ENCODE measurements around the gene ZCCHC17. TPM values are rescaled to one million over a fixed set of nuclear protein-coding genes. Genes with fewer than 3 reads are reported as not detected.
A peak's percentile ranks its signal among the peaks of the same experiment; 100 is the strongest.

ZCCHC17 gene
- total RNA-seq, 2 experiments from 2014 or later, result 20.9 to 21.0 TPM

DNA sequence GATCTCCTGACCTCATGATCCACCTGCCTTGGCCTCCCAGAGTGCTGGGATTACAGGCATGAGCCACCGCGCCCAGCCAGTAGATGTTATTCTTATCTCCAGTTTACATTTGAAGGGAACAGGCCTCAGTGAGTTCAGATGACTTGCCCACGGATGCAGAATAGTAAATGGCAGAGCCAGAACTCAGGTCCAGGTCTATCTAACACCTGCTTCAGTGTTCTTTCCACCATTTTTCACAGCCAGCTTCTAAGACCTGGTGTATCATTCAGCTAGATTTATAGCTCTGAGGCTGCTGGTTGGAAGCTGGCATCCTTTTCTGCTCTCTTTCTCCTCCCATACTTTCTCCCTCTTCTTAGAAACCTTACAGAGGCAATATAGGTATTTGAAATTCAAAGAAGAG, 65.2 kb downstream of the ZCCHC17 start:
- Mint-ChIP-seq H3K4me1 (no peaks in the 10 kb centered on the region), H3K36me3 (ENCODE audit: low read depth) (peaks cover 20% of the 10 kb centered on the region), H3K9me3 (no peaks in the 10 kb centered on the region), H3K4me3 (no peak overlapping the region), H3K27me3 (no peaks in the 10 kb centered on the region), H3K27ac (no peak overlapping the region)
- DNase-seq, result no peak
- CTCF ChIA-PET, result interaction anchor here (0.9 to 1.6 kb wide), 3 partner anchors 11 to 33 kb away, joined by 3 to 5 read pairs (median 3); no protein-coding TSS in a partner anchor
- POLR2A ChIA-PET, result interaction anchor here (0.6 kb wide), 1 partner anchor 410 kb away, joined by 3 read pairs; no protein-coding TSS in a partner anchor

DNA sequence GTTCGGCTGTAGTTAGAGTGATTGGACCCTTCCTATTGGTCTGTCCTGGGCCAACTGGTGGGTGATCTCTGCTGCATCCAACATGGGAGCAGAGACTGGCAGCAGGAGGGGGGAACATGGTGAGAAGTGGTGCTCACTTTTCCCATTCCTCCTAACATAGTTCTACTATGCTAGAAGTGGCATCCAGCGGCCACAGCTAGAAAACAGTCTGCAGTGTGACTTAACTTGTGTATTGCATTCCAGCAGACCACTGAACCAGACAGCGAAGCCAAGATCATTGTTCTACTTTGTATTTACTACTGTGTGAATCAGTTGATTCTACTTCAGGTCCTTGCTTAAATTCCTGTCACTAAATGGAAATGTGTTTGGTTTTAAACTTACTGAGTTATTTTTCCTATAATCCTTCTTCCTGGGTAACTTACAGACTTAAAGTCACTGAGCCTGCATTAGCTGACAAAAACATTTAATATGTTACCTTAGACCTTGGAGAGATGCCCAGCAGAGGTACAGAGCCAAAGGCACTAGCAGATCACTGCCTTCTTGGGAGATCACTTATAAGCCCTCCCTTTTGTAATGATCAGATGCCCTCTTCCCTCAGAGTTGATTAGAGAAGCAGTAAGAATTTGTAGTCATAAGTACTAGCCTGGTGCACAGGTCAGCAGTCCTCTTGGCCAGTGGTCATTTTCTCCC, 67.9 kb downstream of the ZCCHC17 start:
- H3K4me3 Mint-ChIP-seq, result no peak overlapping the region
- no peak for DNase-seq
- ChIA-PET CTCF (no interaction called here), POLR2A (no interaction called here)
- no peaks in the 10 kb centered on the region for H3K4me1 Mint-ChIP-seq
- H3K9me3 Mint-ChIP-seq, result no peaks in the 10 kb centered on the region
- H3K27ac Mint-ChIP-seq, result no peak overlapping the region
- H3K27me3 Mint-ChIP-seq, result no peaks in the 10 kb centered on the region
- peaks cover 8% of the 10 kb centered on the region for H3K36me3 Mint-ChIP-seq (ENCODE audit: low read depth)

DNA sequence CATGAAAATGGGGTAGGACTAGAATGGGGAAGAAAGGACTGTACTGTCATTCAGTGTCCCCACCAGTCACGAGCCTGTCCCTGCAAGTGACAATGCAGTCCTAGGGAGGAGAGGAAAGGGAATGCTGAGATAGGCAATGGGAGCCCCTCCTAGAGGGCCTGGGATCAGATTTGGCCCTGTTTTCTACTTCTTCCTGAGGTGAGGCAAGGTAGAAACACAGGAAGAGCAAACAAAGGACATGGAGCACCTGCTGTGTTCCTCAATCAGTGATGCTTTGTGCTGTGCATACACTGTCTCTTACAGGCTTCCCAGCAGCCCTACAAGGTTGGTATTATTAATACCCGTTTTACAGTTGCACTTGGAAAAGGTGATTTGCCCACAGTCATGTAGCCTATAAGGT, 70.0 kb downstream of the ZCCHC17 start:
- Mint-ChIP-seq H3K9me3 (no peaks in the 10 kb centered on the region), H3K27me3 (no peaks in the 10 kb centered on the region), H3K36me3 (ENCODE audit: low read depth) (peaks cover 8% of the 10 kb centered on the region), H3K4me1 (no peaks in the 10 kb centered on the region), H3K27ac (no peak overlapping the region), H3K4me3 (no peak overlapping the region)
- ChIA-PET POLR2A (no interaction called here), CTCF (no interaction called here)
- no peak for DNase-seq

DNA sequence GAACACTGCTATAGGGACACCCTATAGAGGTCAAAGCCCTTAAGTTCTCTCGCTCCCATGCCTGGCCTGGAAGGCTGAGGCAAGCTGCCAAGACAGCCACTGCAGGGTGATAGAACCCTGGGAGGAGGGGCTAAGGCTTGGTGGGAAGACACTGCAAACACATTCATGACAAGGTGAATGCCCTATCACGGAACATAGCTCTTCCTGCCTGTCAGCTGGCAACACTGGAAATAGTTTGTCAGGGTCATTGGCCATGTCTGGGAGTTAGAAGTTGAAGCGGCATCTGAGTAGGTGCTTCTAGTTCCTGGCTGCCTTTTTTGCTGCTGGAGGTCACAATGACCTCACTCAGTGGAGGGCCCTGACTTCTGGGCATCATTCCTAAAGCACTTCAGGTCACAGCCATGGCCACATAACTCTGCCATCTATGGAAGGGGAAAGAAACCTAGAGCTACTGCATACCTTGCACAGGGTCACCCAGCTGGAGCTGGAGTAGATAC, 71.8 kb downstream of the ZCCHC17 start:
- POLR2A ChIA-PET, result no interaction called here
- no peak overlapping the region for H3K27ac Mint-ChIP-seq

DNA sequence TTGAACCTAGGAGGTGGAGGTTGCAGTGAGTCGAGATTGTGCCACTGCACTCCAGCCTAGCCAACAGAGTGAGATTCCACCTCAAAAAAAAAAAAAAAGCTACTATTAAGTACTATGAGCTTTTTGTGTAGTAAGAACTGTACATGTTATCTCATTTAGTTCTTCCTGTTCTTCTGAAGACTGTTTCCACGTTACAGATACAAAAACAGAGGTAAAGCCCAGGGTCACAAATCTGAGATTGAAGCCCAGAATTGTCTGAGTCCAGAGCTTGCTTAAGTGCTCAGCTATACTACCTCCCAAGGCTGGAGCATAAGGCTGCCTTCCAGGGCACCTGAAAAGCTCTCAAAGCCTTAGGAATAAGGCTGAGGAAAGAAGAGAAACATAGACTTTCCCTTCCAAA, 73.2 kb downstream of the ZCCHC17 start:
- no peak overlapping the region for H3K4me3 Mint-ChIP-seq
- H3K27ac Mint-ChIP-seq, result no peak overlapping the region
- ChIA-PET POLR2A (interaction anchor here (0.5 kb wide), 1 partner anchor 1887 kb away, joined by 3 read pairs; no protein-coding TSS in a partner anchor), CTCF (no interaction called here)
- peaks cover 13% of the 10 kb centered on the region for H3K4me1 Mint-ChIP-seq
- peaks cover 11% of the 10 kb centered on the region for H3K27me3 Mint-ChIP-seq
- H3K36me3 Mint-ChIP-seq (ENCODE audit: low read depth), result peaks cover 5% of the 10 kb centered on the region
- no peaks in the 10 kb centered on the region for H3K9me3 Mint-ChIP-seq
- no peak for DNase-seq

More for the DNA sequence above, 71.8 kb downstream of the ZCCHC17 start:
- CTCF ChIA-PET, result interaction anchor here (1.3 kb wide), 1 partner anchor 26 kb away, joined by 4 read pairs; no protein-coding TSS in a partner anchor
- Mint-ChIP-seq H3K4me3 (no peak overlapping the region), H3K27me3 (peaks cover 9% of the 10 kb centered on the region), H3K9me3 (no peaks in the 10 kb centered on the region), H3K36me3 (ENCODE audit: low read depth) (peaks cover 11% of the 10 kb centered on the region), H3K4me1 (peaks cover 10% of the 10 kb centered on the region)
- DNase-seq, result no peak

DNA sequence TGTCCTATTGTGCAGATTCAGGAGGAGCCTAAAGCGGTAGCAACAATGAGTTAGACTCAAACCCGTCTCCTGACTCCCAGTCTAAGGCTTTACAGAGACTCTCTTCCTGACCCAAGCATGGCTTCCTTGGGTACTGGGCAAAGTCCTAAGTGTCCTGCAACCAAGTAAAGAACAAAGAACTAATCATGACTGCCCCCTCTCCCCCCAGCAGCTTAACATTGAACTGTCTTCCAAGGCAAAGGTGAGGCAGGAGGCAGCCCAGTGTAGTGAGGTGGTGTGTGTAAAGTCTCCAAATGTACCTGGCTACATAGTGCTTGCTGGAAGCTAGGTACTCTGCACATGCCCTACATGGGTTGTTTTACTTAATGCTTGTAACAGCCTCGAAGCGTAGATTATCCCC, 73.7 kb downstream of the ZCCHC17 start:
- ChIA-PET CTCF (no interaction called here), POLR2A (no interaction called here)
- no peak for DNase-seq
- Mint-ChIP-seq H3K27me3 (peaks cover 11% of the 10 kb centered on the region), H3K27ac (no peak overlapping the region), H3K36me3 (ENCODE audit: low read depth) (peaks cover 3% of the 10 kb centered on the region), H3K4me3 (no peak overlapping the region), H3K4me1 (peaks cover 13% of the 10 kb centered on the region), H3K9me3 (no peaks in the 10 kb centered on the region)

DNA sequence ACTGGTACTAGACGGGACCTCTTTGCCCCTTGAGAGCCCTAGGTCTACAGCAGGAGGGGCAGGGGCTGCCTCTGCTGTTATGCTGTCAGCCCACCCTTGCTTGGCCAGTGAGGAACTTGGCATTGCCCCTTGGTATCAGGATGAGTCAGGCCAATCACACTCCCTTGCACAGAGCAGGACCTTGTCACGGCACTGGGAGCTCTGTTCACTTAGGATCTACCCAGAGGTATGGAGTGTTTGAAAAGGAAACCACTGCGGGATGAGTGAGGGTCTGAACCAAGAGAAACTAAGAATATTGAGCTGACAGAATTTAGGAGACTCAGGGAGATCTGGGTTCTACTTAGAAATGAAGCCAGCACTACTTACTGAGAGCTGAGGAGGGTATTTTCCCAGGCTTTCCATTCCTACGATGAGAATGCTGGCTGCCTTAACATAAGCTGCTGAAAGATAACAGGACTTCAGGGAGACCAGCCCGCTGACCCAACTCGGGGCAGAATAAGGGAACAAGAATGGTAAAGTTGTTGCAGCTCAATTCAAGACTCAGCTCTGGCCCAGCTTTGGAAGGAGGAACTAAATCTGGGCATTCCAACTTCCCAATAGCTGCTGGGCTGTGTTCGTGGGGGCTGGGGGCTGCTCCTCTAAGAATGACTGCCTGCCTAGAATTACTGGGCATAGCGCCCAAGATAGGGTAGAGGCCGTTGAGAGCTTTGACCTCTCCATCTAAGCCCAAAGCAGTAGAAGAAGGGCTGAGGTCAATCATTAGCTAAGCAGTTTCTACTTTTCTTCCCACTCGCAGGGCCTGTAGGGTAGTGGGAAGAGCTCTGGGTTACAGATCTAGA, 74.5 kb downstream of the ZCCHC17 start:
- no peak for DNase-seq
- H3K9me3 Mint-ChIP-seq, result no peaks in the 10 kb centered on the region
- H3K27me3 Mint-ChIP-seq, result peaks cover 11% of the 10 kb centered on the region
- peaks cover 13% of the 10 kb centered on the region for H3K4me1 Mint-ChIP-seq
- no peak overlapping the region for H3K27ac Mint-ChIP-seq
- ChIA-PET CTCF (interaction anchor here (1.2 to 1.4 kb wide), 3 partner anchors 23 to 178 kb away, joined by 3 to 6 read pairs (median 3); no protein-coding TSS in a partner anchor), POLR2A (no interaction called here)
- H3K36me3 Mint-ChIP-seq (ENCODE audit: low read depth), result peaks cover 3% of the 10 kb centered on the region
- H3K4me3 Mint-ChIP-seq, result no peak overlapping the region

DNA sequence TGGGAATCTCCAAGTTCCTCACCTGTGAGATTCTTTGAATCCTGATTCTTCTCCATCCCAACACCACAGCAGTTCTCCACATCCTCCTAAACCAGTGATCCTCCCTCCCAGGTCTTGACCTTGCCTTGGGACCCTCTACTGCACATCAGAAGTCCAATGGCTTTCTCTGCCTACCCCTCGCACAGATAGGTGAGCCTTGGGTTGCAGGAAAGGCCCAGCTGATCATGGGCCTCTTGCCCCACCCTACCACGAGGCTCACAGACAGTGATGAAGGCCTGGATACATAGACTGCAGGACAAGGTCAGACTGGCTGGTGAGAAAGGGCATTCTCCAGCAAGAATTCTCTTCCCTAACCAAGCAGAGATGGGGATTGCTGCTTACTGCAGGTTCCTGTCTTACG, 75.2 kb downstream of the ZCCHC17 start:
- Mint-ChIP-seq H3K9me3 (no peaks in the 10 kb centered on the region), H3K4me1 (peaks cover 17% of the 10 kb centered on the region), H3K4me3 (no peak overlapping the region), H3K27ac (no peak overlapping the region), H3K36me3 (ENCODE audit: low read depth) (peaks cover 3% of the 10 kb centered on the region), H3K27me3 (peaks cover 11% of the 10 kb centered on the region)
- POLR2A ChIA-PET, result no interaction called here
- CTCF ChIA-PET, result interaction anchor here (1.2 to 1.4 kb wide), 3 partner anchors 22 to 177 kb away, joined by 3 to 6 read pairs (median 3); no protein-coding TSS in a partner anchor
- no peak for DNase-seq

DNA sequence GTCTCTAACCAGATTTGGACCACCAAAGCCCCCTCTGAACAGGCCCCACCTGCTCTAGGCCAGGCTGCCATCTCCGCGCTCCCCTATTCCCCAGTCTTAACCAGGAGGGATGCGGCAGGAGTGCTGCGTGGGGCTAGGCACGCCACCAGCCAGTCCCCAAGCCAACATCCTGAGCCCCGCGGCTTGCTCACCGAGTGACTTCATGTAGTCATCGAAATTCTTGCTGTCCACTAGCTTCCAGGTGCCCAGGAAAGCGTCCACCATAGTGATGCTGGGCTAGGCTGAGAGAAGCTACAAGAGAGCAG, 75.9 kb downstream of the ZCCHC17 start:
- ChIA-PET CTCF (interaction anchor here (1.4 kb wide), 2 partner anchors 22 to 50 kb away, joined by 5 to 10 read pairs; no protein-coding TSS in a partner anchor), POLR2A (interaction anchor here (1.3 kb wide), 1 partner anchor 76 kb away, joined by 4 read pairs; the partner anchor contains the start of genes SNRNP40 and ZCCHC17)
- H3K9me3 Mint-ChIP-seq, result no peaks in the 10 kb centered on the region
- no peak overlapping the region for H3K27ac Mint-ChIP-seq
- DNase-seq, result no peak
- H3K4me3 Mint-ChIP-seq, result no peak overlapping the region
- peaks cover 17% of the 10 kb centered on the region for H3K4me1 Mint-ChIP-seq
- peaks cover 11% of the 10 kb centered on the region for H3K27me3 Mint-ChIP-seq
- H3K36me3 Mint-ChIP-seq (ENCODE audit: low read depth), result peaks cover 3% of the 10 kb centered on the region

DNA sequence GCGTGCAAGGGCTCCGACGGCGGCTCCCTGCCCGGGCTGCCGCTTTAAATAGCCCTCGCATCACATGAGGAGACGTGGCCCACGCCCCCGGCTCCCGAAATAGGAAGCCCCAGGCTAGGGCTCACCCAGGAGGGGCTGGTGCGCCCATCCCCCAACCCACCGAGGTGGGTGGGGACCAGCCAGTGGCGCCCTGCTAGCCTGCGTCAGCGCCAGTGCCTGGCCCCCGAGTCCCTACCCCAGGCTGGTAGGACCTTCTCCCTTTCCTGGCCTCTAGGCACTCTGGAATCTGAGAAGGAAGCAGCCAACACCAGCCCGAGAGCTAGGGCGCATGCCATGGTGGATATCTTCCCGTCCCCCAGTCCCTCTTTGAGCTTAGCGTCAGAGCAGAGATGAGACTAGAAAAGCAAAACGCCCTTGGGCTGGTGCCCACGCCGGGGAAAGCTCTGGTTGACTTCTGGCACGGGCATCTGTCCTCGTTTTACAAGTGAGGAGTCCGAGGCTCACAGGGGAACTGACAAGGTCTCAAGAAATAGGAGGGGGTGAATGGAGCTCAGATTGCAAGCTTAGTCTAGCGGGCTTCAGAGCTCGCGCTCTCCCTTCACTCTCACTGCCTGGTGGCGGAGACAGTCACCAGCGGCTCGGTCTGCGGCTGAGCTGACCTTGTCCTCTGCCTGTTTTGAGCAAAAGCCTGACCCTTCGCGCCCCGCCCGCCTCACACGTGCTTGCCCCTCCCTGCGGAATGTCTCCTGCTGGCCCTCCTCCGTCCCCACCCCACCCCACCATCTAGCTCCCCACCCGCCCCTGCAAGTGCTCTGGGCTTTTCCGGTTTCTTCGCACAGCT, 76.4 kb downstream of the ZCCHC17 start, which contains the start of gene FABP3:
Gene FABP3 (minus strand): TSS at position 21 of the 841 bp plus-strand sequence. CDS start 62 bp downstream, outside the sequence.
- CTCF ChIA-PET, result interaction anchor here (0.8 to 1.4 kb wide), 5 partner anchors 10 to 188 kb away, joined by 3 to 10 read pairs (median 5); no protein-coding TSS in a partner anchor
- Mint-ChIP-seq H3K36me3 (ENCODE audit: low read depth) (peaks cover 3% of the 10 kb centered on the region), H3K27ac (no peak within 1 kb of the TSS), H3K4me3 (peak within 1 kb of the TSS; percentile 42), H3K9me3 (no peaks in the 10 kb centered on the region), H3K4me1 (peaks cover 17% of the 10 kb centered on the region), H3K27me3 (peaks cover 11% of the 10 kb centered on the region)
- POLR2A ChIA-PET, result interaction anchor here (1.3 kb wide), 1 partner anchor 76 kb away, joined by 4 read pairs; the partner anchor contains the start of genes SNRNP40 and ZCCHC17
- DNase-seq, result no peak

DNA sequence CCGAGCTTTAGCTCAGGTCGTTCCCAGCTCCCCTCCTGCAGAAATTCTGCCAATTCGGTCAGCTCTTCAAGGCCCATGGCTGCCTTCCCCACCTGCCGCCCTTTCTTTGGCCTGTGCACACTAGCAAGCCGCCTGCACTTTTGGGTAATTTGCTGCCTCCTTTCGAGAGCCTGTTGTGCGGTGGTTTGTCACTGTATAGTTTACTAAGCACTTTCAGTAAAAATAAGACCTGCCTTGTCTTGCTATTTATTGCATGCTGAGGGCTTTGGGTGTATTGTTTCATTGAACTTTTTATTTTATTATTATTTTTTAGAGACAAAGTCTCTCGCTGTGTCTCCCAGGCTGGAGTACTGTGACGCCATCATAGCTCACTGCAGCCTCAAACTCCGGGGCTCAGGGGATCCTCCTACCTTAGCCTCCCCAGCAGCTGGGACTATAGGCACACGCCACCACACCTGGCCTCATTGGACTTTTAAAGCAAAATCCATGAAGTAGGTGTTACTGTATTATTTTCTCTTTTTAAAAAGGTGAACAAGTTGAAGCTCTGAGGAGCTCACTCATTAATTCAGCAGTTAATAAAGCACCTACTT, 77.2 kb downstream of the ZCCHC17 start:
- Mint-ChIP-seq H3K36me3 (ENCODE audit: low read depth) (peaks cover 3% of the 10 kb centered on the region), H3K4me1 (peaks cover 17% of the 10 kb centered on the region), H3K4me3 (peak overlapping the region; percentile 42), H3K9me3 (no peaks in the 10 kb centered on the region), H3K27me3 (peaks cover 13% of the 10 kb centered on the region), H3K27ac (no peak overlapping the region)
- CTCF ChIA-PET, result interaction anchor here (0.8 to 1.5 kb wide), 5 partner anchors 9 to 189 kb away, joined by 3 to 10 read pairs (median 3); no protein-coding TSS in a partner anchor
- POLR2A ChIA-PET, result no interaction called here
- DNase-seq, result no peak

Data from activated CD4-positive, alpha-beta memory T cell treated with anti-CD3 and anti-CD28 coated beads, Interleukin-2, amount 10 ng/mL, durations not matched to agents 7 days and 5 days (primary cell).